HepG2 (cell line): ENCODE measurements around the gene ZNHIT1. TPM values are rescaled to one million over a fixed set of nuclear protein-coding genes. Genes with fewer than 3 reads are reported as not detected.
"Not testable (repeated sequence)": the region's sequence is repeated elsewhere in the genome, so short reads cannot be mapped to it uniquely, and the experiment has no call there.

Experiments
- ATAC-seq: fragments of 200-7000 bp; cut with Tn5 transposase; 3 replicates; pipeline ENCODE4 v1.9.1; 2020; ENCODE audit warnings: mild to moderate bottlenecking, moderate library complexity
- BruUV-seq: library from RNA; stranded (reverse); fragments of 400-500 nt; replicated peaks from 2 replicates; lab custom pipeline; 2021; lab: Mats Ljungman, UMichigan
- CTCF ChIA-PET: fragments of 300-600 bp; formaldehyde crosslinking; extraction: SDS; loops from one replicate; lab custom pipeline; 2021; ENCODE audit warnings: low total read pairs, inconsistent platforms, low intra/inter-chr PET ratio; lab: Yijun Ruan, JAX
- POLR2A ChIA-PET: fragments of 350-600 bp; sonication (Branson Sonifier 250); formaldehyde crosslinking; loops from one replicate; lab custom pipeline; 2020; ENCODE audit warnings: antibody characterized with exemption, inconsistent platforms; lab: Yijun Ruan, JAX
- DNase-seq: peaks from one replicate; pipeline ENCODE4 v3.0.0-alpha.2; 2015; ENCODE audit warnings: low spot score
- FAIRE-seq: peaks from 3 replicates; lab custom pipeline; 2011; peaks lifted over from hg19 to GRCh38; lab: Jason Lieb, UNC
- H2AFZ ChIP-seq: one replicate; pipeline ENCODE4 v1.6.1; 2011; ENCODE audit warnings: low read length, inconsistent platforms
- H3K27ac ChIP-seq: fragments of 300-600 bp; 3 replicates; pipeline ENCODE4 v1.8.0; 2011; ENCODE audit warnings: mixed run types, mild to moderate bottlenecking, mixed read lengths, low read length, inconsistent platforms; ENCODE audit not compliant: insufficient read depth; ENCODE audit errors: extremely low read length
- H3K27me3 ChIP-seq, 2 experiments: fragments of 200-600 bp in 1 of 2; 2 replicates in 1 of 2; 3 replicates in 1 of 2; pipeline versions ENCODE4 v1.6.0 to v1.8.0; 2011; ENCODE audit warnings: low read length in 2 of 2, mild to moderate bottlenecking in 2 of 2, moderate library complexity in 2 of 2, inconsistent platforms in 1 of 2; ENCODE audit not compliant: insufficient read depth in 2 of 2, control insufficient read depth in 1 of 2
- H3K36me3 ChIP-seq, 2 experiments: fragments of 200-600 bp in 1 of 2; replicated peaks in 1 of 2; 2 replicates in 1 of 2; 3 replicates in 1 of 2; pipeline versions ENCODE4 v1.5.1 to v1.8.0; 2011; ENCODE audit warnings: low read length in 2 of 2, inconsistent platforms in 1 of 2; ENCODE audit not compliant: insufficient read depth in 2 of 2, control insufficient read depth in 1 of 2
- H3K4me1 ChIP-seq: 2 replicates; pipeline ENCODE4 v1.5.1; 2012; ENCODE audit warnings: low read length, inconsistent platforms; ENCODE audit not compliant: insufficient read depth
- H3K4me2 ChIP-seq: 2 replicates; pipeline ENCODE4 v1.6.0; 2011; ENCODE audit warnings: low read depth, low read length, inconsistent platforms
- H3K4me3 ChIP-seq, 3 experiments: fragments of 200-600 bp in 1 of 3; sonication (generic), shearing (Covaris generic) in 1 of 3; replicated peaks in 1 of 3; 2 replicates each; pipeline ENCODE4 v1.5.1; 2011 to 2016; ENCODE audit warnings: low read length in 3 of 3, inconsistent platforms in 2 of 3, low read depth in 2 of 3, mild to moderate bottlenecking in 2 of 3, control low read depth in 1 of 3, mixed read lengths in 1 of 3; ENCODE audit not compliant: insufficient read depth in 1 of 3
- H3K79me2 ChIP-seq: one replicate; pipeline ENCODE4 v1.6.1; 2011; ENCODE audit warnings: low read length, inconsistent platforms; ENCODE audit not compliant: insufficient read depth
- H3K9ac ChIP-seq: 2 replicates; pipeline ENCODE4 v1.6.0; 2011; ENCODE audit warnings: mild to moderate bottlenecking, low read depth, low read length, inconsistent platforms; ENCODE audit not compliant: insufficient read depth
- H3K9me3 ChIP-seq: 2 replicates; pipeline ENCODE4 v1.5.1; 2012; ENCODE audit warnings: mild to moderate bottlenecking, low read length
- H4K20me1 ChIP-seq: 2 replicates; pipeline ENCODE4 v1.6.0; 2011; ENCODE audit warnings: inconsistent platforms, mild to moderate bottlenecking, low read length, moderate library complexity; ENCODE audit not compliant: insufficient read depth
- HNRNPK ChIP-seq: fragments of 200-400 bp; formaldehyde crosslinking; IDR thresholded peaks from 2 replicates; pipeline ENCODE4 v1.6.1; 2018; ENCODE audit warnings: low read length, low read depth, moderate library complexity, mild to moderate bottlenecking; ENCODE audit not compliant: poor library complexity, severe bottlenecking
- KLF6 ChIP-seq: IDR thresholded peaks from 2 replicates; pipeline ENCODE4 v1.8.0; 2016; ENCODE audit warnings: missing biosample characterization, missing genetic modification reagents
- PHF5A ChIP-seq: IDR thresholded peaks from one replicate; pipeline ENCODE4 v1.6.1; 2018; ENCODE audit warnings: low read depth, missing genetic modification reagents; ENCODE audit not compliant: unreplicated experiment
- SOX6 ChIP-seq, 2 experiments: fragments of 450-650 bp in 1 of 2; sonication (generic) in 1 of 2; formaldehyde crosslinking in 1 of 2; IDR thresholded peaks; 2 replicates each; pipeline versions ENCODE4 v1.4.0 to v1.6.1; 2017 to 2020; ENCODE audit warnings: antibody characterized with exemption in 1 of 2, mild to moderate bottlenecking in 1 of 2, missing genetic modification reagents in 1 of 2
- ZNF12 ChIP-seq: sonication (generic); formaldehyde crosslinking; IDR thresholded peaks from 2 replicates; pipeline ENCODE4 v1.5.0; 2020; ENCODE audit warnings: missing genetic modification reagents
- ZNF260 ChIP-seq: sonication (generic); formaldehyde crosslinking; IDR thresholded peaks from 2 replicates; pipeline ENCODE4 v1.4.0; 2020; ENCODE audit warnings: missing genetic modification reagents, low read depth, mild to moderate bottlenecking, borderline replicate concordance
- ZNF367 ChIP-seq: sonication (generic); formaldehyde crosslinking; IDR thresholded peaks from 2 replicates; pipeline ENCODE4 v1.4.0; 2020; ENCODE audit warnings: missing genetic modification reagents, borderline replicate concordance
- ZNF616 ChIP-seq: sonication (generic); formaldehyde crosslinking; IDR thresholded peaks from 2 replicates; pipeline ENCODE4 v1.5.0; 2020; ENCODE audit warnings: low read depth, mild to moderate bottlenecking, missing genetic modification reagents
- ZNF790 ChIP-seq: sonication (generic); formaldehyde crosslinking; IDR thresholded peaks from 2 replicates; pipeline ENCODE4 v1.8.0; 2022; ENCODE audit warnings: missing genetic modification reagents, mild to moderate bottlenecking, borderline replicate concordance
- WGBS: methylation state at CpG from one replicate; pipeline ENCODE4 v1.1.6; 2017; ENCODE audit warnings: low lambda C conversion rate; 5-methylcytosine and 5-hydroxymethylcytosine counted together
- in situ Hi-C: cut with HindIII; loops from 2 replicates; pipeline ENCODE4 v1.10.0; 2017; ENCODE audit warnings: low pct_unique_long_range_greater_than_20kb; ENCODE audit not compliant: extremely low pct_ligation_motif_present
- intact Hi-C: fragments of 100-400 bp; cut with micrococcal nuclease; formaldehyde crosslinking; loops from one replicate; pipeline ENCODE4 v1.10.0; 2022; ENCODE audit not compliant: unreplicated experiment
- polyA plus RNA-seq, 8 experiments: library from polyadenylated mRNA; depleted of rRNA in 3 of 8; stranded (reverse) in 7 of 8; unstranded in 1 of 8; fragments of >200 nt; fragmentation: Illumina TruSeq in 4 of 8; extraction: Trizol in 4 of 8; gene quantifications; 2 replicates each; pipeline versions ENCODE4 v1.2.1 to v1.2.3, GENCODE V29; 2011 to 2016; ENCODE audit warnings: low read depth in 4 of 8, missing spikeins in 1 of 8, mixed read lengths in 1 of 8; ENCODE audit not compliant: insufficient read depth in 1 of 8
- total RNA-seq, 5 experiments: library from RNA; depleted of rRNA; stranded (reverse); fragments of >200 nt; fragmentation: Illumina TruSeq; extraction: Trizol; gene quantifications; 2 replicates each; pipeline ENCODE4 v1.2.3, GENCODE V29; 2016; ENCODE audit warnings: low read depth in 1 of 5
- TF ChIP-seq, protein P1 (sequence below): fragments of 450-650 bp; IDR thresholded peaks from 2 replicates; pipeline ENCODE4 v1.6.1; 2016
- TF ChIP-seq, protein P2 (sequence below): IDR thresholded peaks from 2 replicates; pipeline ENCODE4 v1.6.1; 2012; ENCODE audit warnings: inconsistent platforms
- TF ChIP-seq, protein P3 (sequence below): sonication (generic); formaldehyde crosslinking; IDR thresholded peaks from 2 replicates; pipeline ENCODE4 v1.5.0; 2020; ENCODE audit warnings: mild to moderate bottlenecking, missing genetic modification reagents

ZNHIT1 gene
- total and polyA plus RNA-seq, 2 of the 13 experiments (the other 11 are each of a cell fraction or from before 2014, with no cell fraction given): 32.5 to 64.5 TPM

DNA sequence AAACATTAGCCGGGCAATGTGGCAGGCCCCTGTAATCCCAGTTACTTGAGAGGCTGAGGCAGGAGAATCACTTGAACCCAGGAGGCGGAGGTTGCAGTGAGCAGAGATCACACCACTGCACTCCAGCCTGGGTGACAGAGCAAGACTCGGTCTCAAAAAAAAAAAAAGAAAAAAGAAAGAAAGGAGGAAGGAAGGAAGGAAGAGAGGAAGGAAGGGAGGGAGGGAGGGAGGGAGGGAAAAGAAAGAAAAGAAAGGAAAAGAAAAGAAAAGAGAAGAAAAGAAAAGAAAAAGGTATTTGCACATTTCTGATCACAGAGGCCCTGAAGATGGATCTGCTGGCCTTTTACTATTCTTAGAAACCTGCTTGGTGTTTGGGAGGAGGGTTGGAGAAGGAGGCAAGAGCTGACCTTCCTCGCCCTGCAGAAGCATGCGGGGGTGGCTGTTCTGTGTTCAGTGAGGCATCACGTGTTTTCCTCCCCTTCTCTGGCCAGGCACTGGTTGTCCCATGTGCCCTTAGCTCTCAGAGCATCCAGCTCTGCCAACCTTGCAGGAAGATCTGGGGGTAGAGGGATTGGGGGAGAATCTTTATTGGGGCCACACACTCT is 46.2 kb downstream of the ZNHIT1 start:
- H3K9ac ChIP-seq, H2AFZ ChIP-seq, FAIRE-seq, H3K4me2 ChIP-seq, ATAC-seq, BruUV-seq, intact Hi-C loops, H4K20me1 ChIP-seq, DNase-seq, POLR2A ChIA-PET, CTCF ChIA-PET, H3K4me3 ChIP-seq, H3K36me3 ChIP-seq, H3K79me2 ChIP-seq, H3K27ac ChIP-seq, H3K4me1 ChIP-seq, in situ Hi-C loops, H3K9me3 ChIP-seq, H3K27me3 ChIP-seq: not testable (repeated sequence)
- peak; percentile 14 for TF ChIP-seq HNRNPK
- TF ChIP-seq, protein P1, sequence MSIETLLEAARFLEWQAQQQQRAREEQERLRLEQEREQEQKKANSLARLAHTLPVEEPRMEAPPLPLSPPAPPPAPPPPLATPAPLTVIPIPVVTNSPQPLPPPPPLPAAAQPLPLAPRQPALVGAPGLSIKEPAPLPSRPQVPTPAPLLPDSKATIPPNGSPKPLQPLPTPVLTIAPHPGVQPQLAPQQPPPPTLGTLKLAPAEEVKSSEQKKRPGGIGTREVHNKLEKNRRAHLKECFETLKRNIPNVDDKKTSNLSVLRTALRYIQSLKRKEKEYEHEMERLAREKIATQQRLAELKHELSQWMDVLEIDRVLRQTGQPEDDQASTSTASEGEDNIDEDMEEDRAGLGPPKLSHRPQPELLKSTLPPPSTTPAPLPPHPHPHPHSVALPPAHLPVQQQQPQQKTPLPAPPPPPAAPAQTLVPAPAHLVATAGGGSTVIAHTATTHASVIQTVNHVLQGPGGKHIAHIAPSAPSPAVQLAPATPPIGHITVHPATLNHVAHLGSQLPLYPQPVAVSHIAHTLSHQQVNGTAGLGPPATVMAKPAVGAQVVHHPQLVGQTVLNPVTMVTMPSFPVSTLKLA: peak; percentile 95
- 14% methylated on average over 4 of the region's 6 CpGs for WGBS

DNA sequence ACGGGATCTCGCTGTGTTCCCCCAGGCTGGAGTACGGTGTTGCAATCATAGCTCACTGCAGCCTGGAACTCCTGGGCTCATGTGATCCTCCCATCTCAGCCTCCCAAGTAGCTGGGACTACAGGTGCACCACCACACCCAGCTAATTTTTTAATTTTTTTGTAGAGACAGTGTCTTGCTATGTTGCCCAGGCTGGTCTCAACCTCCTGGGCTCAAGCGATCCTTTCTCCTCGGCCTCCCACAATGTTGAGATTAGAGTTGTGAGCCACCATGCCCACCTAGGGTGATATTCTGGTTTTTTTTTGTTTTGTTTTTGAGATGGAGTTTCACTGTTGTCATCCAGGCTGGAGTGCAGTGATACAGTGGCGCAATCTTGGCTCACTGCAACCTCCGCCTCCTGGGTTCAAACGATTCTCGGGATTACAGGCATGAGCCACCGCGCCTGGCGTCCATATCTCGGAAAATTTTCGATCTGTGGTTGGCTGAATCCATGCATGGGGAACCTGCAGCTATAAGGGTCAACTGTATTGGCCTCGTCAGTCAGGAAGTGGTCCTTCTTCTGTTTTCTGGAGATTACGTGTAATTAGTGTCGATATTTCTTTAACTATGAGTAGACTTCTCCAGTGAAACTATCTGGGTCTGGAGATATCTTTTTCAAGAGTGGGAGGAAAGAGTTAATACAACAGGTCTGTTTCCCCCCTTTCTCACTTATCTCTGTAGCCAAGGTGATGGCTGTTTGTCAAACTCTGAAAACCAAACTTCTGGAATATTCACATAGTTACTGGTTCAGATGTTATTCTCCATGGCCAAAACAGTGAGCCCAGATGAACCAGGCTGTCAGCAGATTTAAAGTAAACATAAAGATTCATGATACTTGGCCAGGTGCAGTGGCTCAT is 47.9 kb downstream of the ZNHIT1 start:
- no peak overlapping the region for H3K9ac ChIP-seq
- H3K79me2 ChIP-seq: no peaks in the 10 kb centered on the region
- no peak for FAIRE-seq
- H3K27me3 ChIP-seq: peaks cover 0 to 4% of the 10 kb centered on the region in 2 experiments; a peak in 1 of 5 replicates
- H3K4me3 ChIP-seq: no peak overlapping the region
- H3K4me2 ChIP-seq: no peak overlapping the region
- intact Hi-C loops: no loop called here
- H2AFZ ChIP-seq: no peak overlapping the region
- ChIA-PET POLR2A (no interaction called here), CTCF (no interaction called here)
- no peaks in the 10 kb centered on the region for H4K20me1 ChIP-seq
- BruUV-seq: no TSS peak
- H3K27ac ChIP-seq: no peak overlapping the region
- no peak for DNase-seq
- no peaks in the 10 kb centered on the region for H3K4me1 ChIP-seq
- H3K36me3 ChIP-seq: no peaks in the 10 kb centered on the region
- in situ Hi-C loops: no loop called here
- no peaks in the 10 kb centered on the region for H3K9me3 ChIP-seq
- no peak for ATAC-seq
- WGBS: 59% methylated on average over 17 of the region's 17 CpGs
- no peak for TF ChIP-seq PHF5A
- no peak for TF ChIP-seq ZNF790 (CRISPR knock-in tag)
- TF ChIP-seq SOX6 (IDR thresholded peaks at IDR 0.05): no peak
- TF ChIP-seq SOX6 (CRISPR knock-in tag; IDR thresholded peaks at IDR 0.05): no peak
- TF ChIP-seq ZNF616: no peak
- TF ChIP-seq, protein P2, sequence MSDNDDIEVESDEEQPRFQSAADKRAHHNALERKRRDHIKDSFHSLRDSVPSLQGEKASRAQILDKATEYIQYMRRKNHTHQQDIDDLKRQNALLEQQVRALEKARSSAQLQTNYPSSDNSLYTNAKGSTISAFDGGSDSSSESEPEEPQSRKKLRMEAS: no peak
- no peak for TF ChIP-seq ZNF367 (CRISPR knock-in tag)
- TF ChIP-seq, protein P3, sequence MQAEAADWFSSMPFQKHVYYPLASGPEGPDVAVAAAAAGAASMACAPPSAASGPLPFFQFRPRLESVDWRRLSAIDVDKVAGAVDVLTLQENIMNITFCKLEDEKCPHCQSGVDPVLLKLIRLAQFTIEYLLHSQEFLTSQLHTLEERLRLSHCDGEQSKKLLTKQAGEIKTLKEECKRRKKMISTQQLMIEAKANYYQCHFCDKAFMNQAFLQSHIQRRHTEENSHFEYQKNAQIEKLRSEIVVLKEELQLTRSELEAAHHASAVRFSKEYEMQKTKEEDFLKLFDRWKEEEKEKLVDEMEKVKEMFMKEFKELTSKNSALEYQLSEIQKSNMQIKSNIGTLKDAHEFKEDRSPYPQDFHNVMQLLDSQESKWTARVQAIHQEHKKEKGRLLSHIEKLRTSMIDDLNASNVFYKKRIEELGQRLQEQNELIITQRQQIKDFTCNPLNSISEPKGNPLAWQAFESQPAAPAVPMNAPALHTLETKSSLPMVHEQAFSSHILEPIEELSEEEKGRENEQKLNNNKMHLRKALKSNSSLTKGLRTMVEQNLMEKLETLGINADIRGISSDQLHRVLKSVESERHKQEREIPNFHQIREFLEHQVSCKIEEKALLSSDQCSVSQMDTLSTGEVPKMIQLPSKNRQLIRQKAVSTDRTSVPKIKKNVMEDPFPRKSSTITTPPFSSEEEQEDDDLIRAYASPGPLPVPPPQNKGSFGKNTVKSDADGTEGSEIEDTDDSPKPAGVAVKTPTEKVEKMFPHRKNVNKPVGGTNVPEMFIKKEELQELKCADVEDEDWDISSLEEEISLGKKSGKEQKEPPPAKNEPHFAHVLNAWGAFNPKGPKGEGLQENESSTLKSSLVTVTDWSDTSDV (CRISPR knock-in tag): no peak
- TF ChIP-seq KLF6 (CRISPR knock-in tag): no peak
- TF ChIP-seq ZNF12 (CRISPR knock-in tag): no peak
- no peak for TF ChIP-seq ZNF260 (CRISPR knock-in tag)
